ENCODE results near the gene ARHGAP6. TPM values are rescaled to one million over a fixed set of nuclear protein-coding genes. Genes with fewer than 3 reads are reported as not detected.

Gene ARHGAP6
- total RNA-seq, 1 experiment from 2014 or later = 0.10 TPM

DNA sequence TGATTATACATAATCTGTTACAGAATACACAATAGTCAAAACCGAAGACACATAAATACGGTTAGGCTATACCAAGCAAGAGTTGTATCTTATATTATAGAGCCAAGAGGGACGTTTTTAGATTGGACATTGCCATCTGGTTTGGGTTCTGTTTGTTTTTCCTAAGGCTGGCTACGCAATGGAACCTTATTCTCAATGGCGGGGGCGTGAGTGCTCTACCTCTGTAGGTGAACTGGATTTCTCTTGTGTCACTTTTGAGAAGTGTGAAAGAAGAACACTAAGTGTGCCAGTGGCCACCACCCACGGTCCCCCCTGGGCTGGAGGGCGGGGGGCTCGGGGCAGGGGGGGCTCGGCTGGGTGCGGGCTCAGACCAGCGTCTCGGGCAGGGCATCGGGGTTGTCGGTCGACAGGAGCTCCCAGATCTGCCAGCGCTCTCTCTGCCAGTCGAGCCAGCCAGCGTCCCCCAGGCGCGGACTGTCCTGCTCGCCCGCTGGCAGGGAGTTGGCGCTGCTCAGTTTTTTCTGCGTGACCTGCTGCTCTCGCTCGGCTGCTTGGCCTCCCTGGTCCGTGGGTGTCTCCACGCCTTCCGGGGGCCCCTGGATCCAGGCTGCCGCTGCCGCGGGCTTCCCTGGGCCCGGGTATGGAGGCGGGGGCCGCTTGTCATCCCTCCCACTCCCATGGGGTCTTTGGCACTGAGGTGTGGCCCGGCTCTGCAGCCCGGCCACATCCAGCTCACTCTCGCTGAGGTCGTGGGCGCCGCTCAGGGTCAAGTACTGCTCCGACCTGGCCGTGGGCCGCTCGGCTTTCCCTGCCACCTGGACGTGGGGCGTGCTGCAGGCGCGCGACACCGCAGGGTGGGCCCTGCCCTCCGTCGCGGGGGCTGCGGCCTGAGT, 527.0 kb downstream of the ARHGAP6 start:
- Histone ChIP-seq H3K4me2 (ENCODE audit: low read length) (no peak overlapping the region), H3K27me3 (ENCODE audit: insufficient read depth, low read length) (no peaks in the 10 kb centered on the region), H4K20me1 (ENCODE audit: insufficient read depth) (no peaks in the 10 kb centered on the region), H3K9me3 (ENCODE audit: control insufficient read depth in 1 of 2, insufficient read depth in 1 of 2, low read depth in 1 of 2, low read length in 2 of 2) (no peaks in the 10 kb centered on the region), H3K9ac (ENCODE audit: low read length) (no peak overlapping the region), H3K4me1 (ENCODE audit: control insufficient read depth in 1 of 2, insufficient read depth in 2 of 2, low read length in 2 of 2) (no peaks in the 10 kb centered on the region), H3K79me2 (ENCODE audit: insufficient read depth, low read length) (no peaks in the 10 kb centered on the region), H3K4me3 (replicated peaks in 1 of 2; ENCODE audit: low read depth in 1 of 2, low read length in 2 of 2) (no peak overlapping the region), H3K36me3 (ENCODE audit: control insufficient read depth in 1 of 2, insufficient read depth in 2 of 2, low read length in 2 of 2) (no peaks in the 10 kb centered on the region), H3K9me2 (ENCODE audit: insufficient read depth) (no peaks in the 10 kb centered on the region), H3K27ac (ENCODE audit: low read depth, low read length) (no peak overlapping the region), H2AFZ (ENCODE audit: low read depth, low read length, poor library complexity, severe bottlenecking) (no peak overlapping the region)
- DNase-seq (ENCODE audit: low read depth, low spot score) = no peak
- ATAC-seq = no peak
- ChIA-PET CTCF (interaction anchor here (1.2 kb wide), 1 partner anchor 948 kb away, joined by 3 read pairs; no protein-coding TSS in a partner anchor), POLR2A (no interaction called here), RAD21 (ENCODE audit: low non-redundant PET in 1 of 2, low total read pairs in 2 of 2, uncharacterized antibody in 2 of 2, unreplicated experiment in 2 of 2) (no interaction called here)
- TF ChIP-seq SIN3A (IDR thresholded peaks at IDR 0.05; ENCODE audit: low read depth) (no peak), FOSL1 (IDR thresholded peaks at IDR 0.05; ENCODE audit: low read depth) (no peak), SRF (IDR thresholded peaks at IDR 0.05; ENCODE audit: low read depth) (no peak), RAD21 (IDR thresholded peaks at IDR 0.05; ENCODE audit: low read depth) (no peak), SP1 (IDR thresholded peaks at IDR 0.05; ENCODE audit: low read depth) (no peak), JUND (IDR thresholded peaks at IDR 0.05) (no peak), CEBPB (IDR thresholded peaks at IDR 0.05; ENCODE audit: low read depth) (no peak), EZH2 (IDR thresholded peaks at IDR 0.05) (no peak), POLR2AphosphoS5 (IDR thresholded peaks at IDR 0.05; ENCODE audit: low read depth, low read length) (no peak), TCF7L2 (IDR thresholded peaks at IDR 0.05; ENCODE audit: borderline replicate concordance, extremely low read depth, insufficient read depth, insufficient read length) (no peak), ZNF274 (IDR thresholded peaks at IDR 0.05; ENCODE audit: low read depth, low read length) (no peak), POLR2A (IDR thresholded peaks at IDR 0.05; ENCODE audit: borderline replicate concordance, extremely low read depth, insufficient read depth, insufficient read length) (no peak)
- TF ChIP-seq, protein P1, sequence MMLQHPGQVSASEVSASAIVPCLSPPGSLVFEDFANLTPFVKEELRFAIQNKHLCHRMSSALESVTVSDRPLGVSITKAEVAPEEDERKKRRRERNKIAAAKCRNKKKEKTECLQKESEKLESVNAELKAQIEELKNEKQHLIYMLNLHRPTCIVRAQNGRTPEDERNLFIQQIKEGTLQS (IDR thresholded peaks at IDR 0.05) = no peak
- TF ChIP-seq, protein P2, sequence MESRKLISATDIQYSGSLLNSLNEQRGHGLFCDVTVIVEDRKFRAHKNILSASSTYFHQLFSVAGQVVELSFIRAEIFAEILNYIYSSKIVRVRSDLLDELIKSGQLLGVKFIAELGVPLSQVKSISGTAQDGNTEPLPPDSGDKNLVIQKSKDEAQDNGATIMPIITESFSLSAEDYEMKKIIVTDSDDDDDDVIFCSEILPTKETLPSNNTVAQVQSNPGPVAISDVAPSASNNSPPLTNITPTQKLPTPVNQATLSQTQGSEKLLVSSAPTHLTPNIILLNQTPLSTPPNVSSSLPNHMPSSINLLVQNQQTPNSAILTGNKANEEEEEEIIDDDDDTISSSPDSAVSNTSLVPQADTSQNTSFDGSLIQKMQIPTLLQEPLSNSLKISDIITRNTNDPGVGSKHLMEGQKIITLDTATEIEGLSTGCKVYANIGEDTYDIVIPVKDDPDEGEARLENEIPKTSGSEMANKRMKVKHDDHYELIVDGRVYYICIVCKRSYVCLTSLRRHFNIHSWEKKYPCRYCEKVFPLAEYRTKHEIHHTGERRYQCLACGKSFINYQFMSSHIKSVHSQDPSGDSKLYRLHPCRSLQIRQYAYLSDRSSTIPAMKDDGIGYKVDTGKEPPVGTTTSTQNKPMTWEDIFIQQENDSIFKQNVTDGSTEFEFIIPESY (IDR thresholded peaks at IDR 0.05; ENCODE audit: extremely low read depth, insufficient replicate concordance, low read length) = no peak
- TF ChIP-seq, protein P3, sequence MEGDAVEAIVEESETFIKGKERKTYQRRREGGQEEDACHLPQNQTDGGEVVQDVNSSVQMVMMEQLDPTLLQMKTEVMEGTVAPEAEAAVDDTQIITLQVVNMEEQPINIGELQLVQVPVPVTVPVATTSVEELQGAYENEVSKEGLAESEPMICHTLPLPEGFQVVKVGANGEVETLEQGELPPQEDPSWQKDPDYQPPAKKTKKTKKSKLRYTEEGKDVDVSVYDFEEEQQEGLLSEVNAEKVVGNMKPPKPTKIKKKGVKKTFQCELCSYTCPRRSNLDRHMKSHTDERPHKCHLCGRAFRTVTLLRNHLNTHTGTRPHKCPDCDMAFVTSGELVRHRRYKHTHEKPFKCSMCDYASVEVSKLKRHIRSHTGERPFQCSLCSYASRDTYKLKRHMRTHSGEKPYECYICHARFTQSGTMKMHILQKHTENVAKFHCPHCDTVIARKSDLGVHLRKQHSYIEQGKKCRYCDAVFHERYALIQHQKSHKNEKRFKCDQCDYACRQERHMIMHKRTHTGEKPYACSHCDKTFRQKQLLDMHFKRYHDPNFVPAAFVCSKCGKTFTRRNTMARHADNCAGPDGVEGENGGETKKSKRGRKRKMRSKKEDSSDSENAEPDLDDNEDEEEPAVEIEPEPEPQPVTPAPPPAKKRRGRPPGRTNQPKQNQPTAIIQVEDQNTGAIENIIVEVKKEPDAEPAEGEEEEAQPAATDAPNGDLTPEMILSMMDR (IDR thresholded peaks at IDR 0.05 in 2 of 3, conservative IDR thresholded peaks at IDR 0.05 in 1 of 3; ENCODE audit: borderline replicate concordance in 1 of 3, insufficient read depth in 1 of 3, low read depth in 2 of 3, low read length in 2 of 3) = no peak
- TF ChIP-seq, protein P4, sequence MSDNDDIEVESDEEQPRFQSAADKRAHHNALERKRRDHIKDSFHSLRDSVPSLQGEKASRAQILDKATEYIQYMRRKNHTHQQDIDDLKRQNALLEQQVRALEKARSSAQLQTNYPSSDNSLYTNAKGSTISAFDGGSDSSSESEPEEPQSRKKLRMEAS (IDR thresholded peaks at IDR 0.05) = no peak
- intact Hi-C loops (cut with micrococcal nuclease) = loop anchor here (10.0 kb wide), 1 partner anchor 494 kb away; no protein-coding TSS in a partner anchor
- BruUV-seq (replicated peaks) = no TSS peak

Measured in HCT116 (cell line).